ENCODE measurements around the gene FOXA2. TPM values are rescaled to one million over a fixed set of nuclear protein-coding genes. Genes with fewer than 3 reads are reported as not detected.

Gene FOXA2
- total and polyA plus RNA-seq, 2 donors (not counting 3 experiments of a cell fraction or from before 2014, with no cell fraction given): not detected

DNA sequence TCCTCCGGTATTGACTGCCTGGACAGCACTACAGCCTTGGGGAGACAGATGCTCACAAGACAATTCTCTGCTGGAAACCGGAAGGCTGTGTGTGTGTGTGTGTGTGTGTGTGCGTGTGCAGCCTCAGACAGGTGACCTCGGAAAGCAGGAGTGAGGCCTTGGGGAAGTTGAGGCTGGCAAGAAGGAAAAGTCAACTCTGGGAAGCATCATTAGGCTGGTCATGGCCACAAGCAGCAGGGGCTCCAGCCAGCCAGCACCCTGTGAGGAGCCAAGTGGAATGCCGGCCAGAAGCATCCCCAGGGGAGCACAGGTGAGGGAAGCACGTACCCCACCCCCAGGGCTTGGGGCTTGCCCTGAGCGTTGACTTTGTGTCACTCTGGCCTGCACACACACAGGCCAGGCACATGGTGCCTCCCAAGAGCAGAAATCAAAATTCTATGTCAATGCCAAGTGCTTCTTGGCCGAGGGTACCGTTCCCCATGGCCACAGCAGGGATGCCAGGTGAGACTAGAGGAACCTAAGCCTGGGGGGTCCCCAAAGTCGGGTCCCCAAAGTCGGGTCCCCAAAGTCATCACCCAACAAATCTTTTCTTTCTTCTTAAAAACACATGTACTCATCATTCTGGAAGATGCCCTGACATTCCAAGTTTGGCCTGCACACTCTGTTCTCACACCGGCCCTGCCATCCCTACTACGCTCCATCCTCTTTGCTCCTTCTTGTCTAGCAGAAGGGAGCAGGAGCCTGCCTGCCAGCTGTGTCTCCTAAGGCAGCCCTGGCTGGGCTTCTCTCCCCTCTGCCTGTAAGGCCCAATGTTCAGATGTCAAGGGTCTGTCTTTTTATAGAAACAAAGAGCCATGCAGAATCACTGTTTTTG lies 26.7 kb downstream of the FOXA2 start:
- no TSS peak for BruUV-seq (replicated peaks)

GRCh38 chr20:22556565-22557056 lies 27.8 kb downstream of the FOXA2 start:
- H3K4me3 ChIP-seq (replicated peaks in 1 of 3; ENCODE audit: insufficient read depth in 1 of 3, low read depth in 1 of 3, low read length in 3 of 3): no peak overlapping the region
- BruUV-seq (replicated peaks): no TSS peak
- DNase-seq (ENCODE audit: low read depth, low spot score): no peak
- H3K9me3 ChIP-seq (replicated peaks; ENCODE audit: control insufficient read depth, insufficient read depth, low read length): no peaks in the 10 kb centered on the region
- H3K36me3 ChIP-seq (ENCODE audit: control insufficient read depth in 2 of 2, extremely low read depth in 1 of 2, insufficient read depth in 2 of 2, low read length in 2 of 2): no peaks in the 10 kb centered on the region
- no peak for FAIRE-seq
- H3K27ac ChIP-seq (ENCODE audit: insufficient read depth, low read depth, low read length): no peak overlapping the region
- intact Hi-C loops (cut with micrococcal nuclease): no loop called here
- CTCF ChIA-PET: no interaction called here
- H3K4me2 ChIP-seq (ENCODE audit: insufficient read depth, low read length): no peak overlapping the region
- no peaks in the 10 kb centered on the region for H3K79me2 ChIP-seq (ENCODE audit: control insufficient read depth, insufficient read depth, low read length)
- no peak overlapping the region for H2AFZ ChIP-seq (ENCODE audit: low read depth, low read length)
- H3K4me1 ChIP-seq (ENCODE audit: control insufficient read depth, extremely low read depth, insufficient read depth, low read length): no peaks in the 10 kb centered on the region
- no peaks in the 10 kb centered on the region for H3K9me1 ChIP-seq (replicated peaks; ENCODE audit: control insufficient read depth, extremely low read depth, insufficient read depth, low read length)
- TF ChIP-seq JUN (IDR thresholded peaks at IDR 0.05; ENCODE audit: borderline replicate concordance, insufficient read depth, insufficient read length, low read depth): no peak
- no peak for TF ChIP-seq FOS (IDR thresholded peaks at IDR 0.05; ENCODE audit: borderline replicate concordance, insufficient read depth, low read length)
- TF ChIP-seq POLR2A (IDR thresholded peaks at IDR 0.05; ENCODE audit: low read depth, low read length): no peak
- TF ChIP-seq, protein P1, sequence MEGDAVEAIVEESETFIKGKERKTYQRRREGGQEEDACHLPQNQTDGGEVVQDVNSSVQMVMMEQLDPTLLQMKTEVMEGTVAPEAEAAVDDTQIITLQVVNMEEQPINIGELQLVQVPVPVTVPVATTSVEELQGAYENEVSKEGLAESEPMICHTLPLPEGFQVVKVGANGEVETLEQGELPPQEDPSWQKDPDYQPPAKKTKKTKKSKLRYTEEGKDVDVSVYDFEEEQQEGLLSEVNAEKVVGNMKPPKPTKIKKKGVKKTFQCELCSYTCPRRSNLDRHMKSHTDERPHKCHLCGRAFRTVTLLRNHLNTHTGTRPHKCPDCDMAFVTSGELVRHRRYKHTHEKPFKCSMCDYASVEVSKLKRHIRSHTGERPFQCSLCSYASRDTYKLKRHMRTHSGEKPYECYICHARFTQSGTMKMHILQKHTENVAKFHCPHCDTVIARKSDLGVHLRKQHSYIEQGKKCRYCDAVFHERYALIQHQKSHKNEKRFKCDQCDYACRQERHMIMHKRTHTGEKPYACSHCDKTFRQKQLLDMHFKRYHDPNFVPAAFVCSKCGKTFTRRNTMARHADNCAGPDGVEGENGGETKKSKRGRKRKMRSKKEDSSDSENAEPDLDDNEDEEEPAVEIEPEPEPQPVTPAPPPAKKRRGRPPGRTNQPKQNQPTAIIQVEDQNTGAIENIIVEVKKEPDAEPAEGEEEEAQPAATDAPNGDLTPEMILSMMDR (IDR thresholded peaks at IDR 0.05; ENCODE audit: extremely low read depth in 1 of 2, insufficient read depth in 1 of 2, low read depth in 1 of 2, low read length in 2 of 2): no peak
- no peak for TF ChIP-seq MAX (IDR thresholded peaks at IDR 0.05; ENCODE audit: insufficient read depth, insufficient read length)
- no peak for TF ChIP-seq POLR2AphosphoS5 (IDR thresholded peaks at IDR 0.05; ENCODE audit: insufficient read depth, low read depth, low read length)
- no peak for TF ChIP-seq EZH2 (IDR thresholded peaks at IDR 0.05; ENCODE audit: borderline replicate concordance, low read depth, low read length, severe bottlenecking)
- no peak for TF ChIP-seq GATA2 (IDR thresholded peaks at IDR 0.05; ENCODE audit: insufficient read depth, insufficient read length, low read depth, low read length)
- TF ChIP-seq MYC (IDR thresholded peaks at IDR 0.05; ENCODE audit: low read depth, low read length): no peak
- H3K9ac ChIP-seq (replicated peaks; ENCODE audit: extremely low read depth, insufficient read depth, low read length): no peak overlapping the region
- POLR2A ChIA-PET: no interaction called here
- H3K27me3 ChIP-seq (ENCODE audit: control insufficient read depth in 2 of 2, insufficient read depth in 2 of 2, low read length in 2 of 2): peaks cover 30 to 37% of the 10 kb centered on the region in 2 experiments
- dilution Hi-C loops (cut with MboI; ENCODE audit: extremely low pct_ligation_motif_present, low sequenced_read_pairs): no loop called here
- no peaks in the 10 kb centered on the region for H4K20me1 ChIP-seq (replicated peaks; ENCODE audit: control insufficient read depth, extremely low read depth, insufficient read depth, low read length)

More for the DNA sequence above, 26.7 kb downstream of the FOXA2 start:
- Histone ChIP-seq H3K4me2 (ENCODE audit: insufficient read depth, low read length) (no peak overlapping the region), H3K9me1 (replicated peaks; ENCODE audit: control insufficient read depth, extremely low read depth, insufficient read depth, low read length) (no peaks in the 10 kb centered on the region), H3K4me3 (replicated peaks in 1 of 3; ENCODE audit: insufficient read depth in 1 of 3, low read depth in 1 of 3, low read length in 3 of 3) (no peak overlapping the region), H2AFZ (ENCODE audit: low read depth, low read length) (no peak overlapping the region), H3K79me2 (ENCODE audit: control insufficient read depth, insufficient read depth, low read length) (no peaks in the 10 kb centered on the region), H3K27ac (ENCODE audit: insufficient read depth, low read depth, low read length) (no peak overlapping the region), H3K4me1 (ENCODE audit: control insufficient read depth, extremely low read depth, insufficient read depth, low read length) (no peaks in the 10 kb centered on the region), H3K9me3 (replicated peaks; ENCODE audit: control insufficient read depth, insufficient read depth, low read length) (no peaks in the 10 kb centered on the region), H3K9ac (replicated peaks; ENCODE audit: extremely low read depth, insufficient read depth, low read length) (no peak overlapping the region), H4K20me1 (replicated peaks; ENCODE audit: control insufficient read depth, extremely low read depth, insufficient read depth, low read length) (no peaks in the 10 kb centered on the region), H3K36me3 (ENCODE audit: control insufficient read depth in 2 of 2, extremely low read depth in 1 of 2, insufficient read depth in 2 of 2, low read length in 2 of 2) (no peaks in the 10 kb centered on the region), H3K27me3 (ENCODE audit: control insufficient read depth in 2 of 2, insufficient read depth in 2 of 2, low read length in 2 of 2) (peaks cover 36 to 47% of the 10 kb centered on the region in 2 experiments)
- ChIA-PET POLR2A (no interaction called here), CTCF (no interaction called here)
- TF ChIP-seq MAX (IDR thresholded peaks at IDR 0.05; ENCODE audit: insufficient read depth, insufficient read length) (no peak), MYC (IDR thresholded peaks at IDR 0.05; ENCODE audit: low read depth, low read length) (no peak), FOS (IDR thresholded peaks at IDR 0.05; ENCODE audit: borderline replicate concordance, insufficient read depth, low read length) (no peak), POLR2A (IDR thresholded peaks at IDR 0.05; ENCODE audit: low read depth, low read length) (no peak), POLR2AphosphoS5 (IDR thresholded peaks at IDR 0.05; ENCODE audit: insufficient read depth, low read depth, low read length) (no peak), EZH2 (IDR thresholded peaks at IDR 0.05; ENCODE audit: borderline replicate concordance, low read depth, low read length, severe bottlenecking) (no peak), JUN (IDR thresholded peaks at IDR 0.05; ENCODE audit: borderline replicate concordance, insufficient read depth, insufficient read length, low read depth) (no peak)
- FAIRE-seq (no peak), DNase-seq (ENCODE audit: low read depth, low spot score) (no peak)
- intact Hi-C loops (cut with micrococcal nuclease): no loop called here
- dilution Hi-C loops (cut with MboI; ENCODE audit: extremely low pct_ligation_motif_present, low sequenced_read_pairs): no loop called here
